Measurements from ENCODE around the gene ZNF791.

GRCh38 chr19:12580180-12580694 is 30.5 kb upstream of the ZNF791 start:
- TF ChIP-seq TAF1 (IDR thresholded peaks at IDR 0.05; ENCODE audit: borderline replicate concordance, low read depth, low read length) (no peak), POLR2A (IDR thresholded peaks at IDR 0.05; ENCODE audit: low read depth, low read length) (no peak), POLR2AphosphoS5 (IDR thresholded peaks at IDR 0.05; ENCODE audit: low read depth, low read length) (no peak)
